ENCODE results near the gene TMEM150A. TPM values are rescaled to one million over a fixed set of nuclear protein-coding genes. Genes with fewer than 3 reads are reported as not detected.

TMEM150A gene
- total RNA-seq, 1 donor from 2014 or later, result 7.2 TPM

DNA sequence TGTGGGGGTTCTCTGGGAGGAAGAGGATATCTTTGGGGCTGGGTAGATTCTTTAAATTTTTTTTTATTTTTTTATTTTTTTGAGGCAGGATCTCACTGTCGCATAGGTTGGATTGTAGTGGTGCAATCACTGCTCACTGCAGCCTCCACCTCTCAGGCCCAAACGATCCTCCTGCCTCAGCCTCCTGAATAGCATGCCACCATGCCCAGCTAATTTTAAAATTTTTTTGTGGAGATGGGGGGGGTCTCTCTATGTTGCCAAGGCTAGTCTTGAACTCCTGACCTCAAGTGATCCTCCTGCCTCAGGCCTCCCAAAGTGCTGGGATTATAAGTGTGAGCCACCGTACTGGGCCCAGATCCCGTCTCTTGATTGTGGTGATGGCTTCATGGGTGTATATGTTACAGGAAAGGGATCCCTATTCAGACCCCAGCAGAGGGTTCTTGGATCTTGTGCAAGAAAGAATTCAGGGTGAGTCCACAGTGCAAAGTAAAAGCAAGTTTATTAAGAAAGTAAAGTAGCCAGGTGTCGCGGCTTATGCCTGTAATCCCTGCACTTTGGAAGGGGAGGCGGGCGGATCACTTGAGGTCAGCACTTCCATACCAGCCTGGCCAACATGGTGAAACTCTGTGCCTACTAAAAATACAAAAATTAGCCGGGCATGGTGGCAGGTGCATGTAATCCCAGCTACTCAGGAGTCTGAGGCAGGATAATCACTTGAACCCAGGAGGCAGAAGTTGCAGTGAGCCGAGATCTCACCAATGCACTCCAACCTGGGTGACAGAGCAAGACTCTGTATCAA, 11.4 kb upstream of the TMEM150A start:
- Histone ChIP-seq H3K9me3 (ENCODE audit: low read depth) (no peaks in the 10 kb centered on the region), H3K27ac (no peak overlapping the region), H3K9ac (no peak overlapping the region), H3K4me1 (peaks cover 10% of the 10 kb centered on the region), H3K79me2 (ENCODE audit: low read depth) (peaks cover 51% of the 10 kb centered on the region), H3K27me3 (no peaks in the 10 kb centered on the region), H4K20me1 (ENCODE audit: low read depth) (peaks cover 24% of the 10 kb centered on the region), H3F3A (ENCODE audit: low read depth) (peaks cover 27% of the 10 kb centered on the region), H2AFZ (replicated peaks) (no peak overlapping the region), H3K4me3 (no peak overlapping the region), H3K36me3 (no peaks in the 10 kb centered on the region), H3K4me2 (no peak overlapping the region)
- Mint-ChIP-seq H3K27ac (no peak overlapping the region), H3K4me3 (peak overlapping the region; percentile 48), H3K4me1 (peaks cover 25% of the 10 kb centered on the region), H3K27me3 (ENCODE audit: insufficient read depth, low read depth) (peaks cover 3% of the 10 kb centered on the region), H3K36me3 (peaks cover 5% of the 10 kb centered on the region), H3K9me3 (no peaks in the 10 kb centered on the region)
- no peak for DNase-seq (ENCODE audit: low spot score)
- TF ChIP-seq EZH2 (IDR thresholded peaks at IDR 0.05), result no peak

DNA sequence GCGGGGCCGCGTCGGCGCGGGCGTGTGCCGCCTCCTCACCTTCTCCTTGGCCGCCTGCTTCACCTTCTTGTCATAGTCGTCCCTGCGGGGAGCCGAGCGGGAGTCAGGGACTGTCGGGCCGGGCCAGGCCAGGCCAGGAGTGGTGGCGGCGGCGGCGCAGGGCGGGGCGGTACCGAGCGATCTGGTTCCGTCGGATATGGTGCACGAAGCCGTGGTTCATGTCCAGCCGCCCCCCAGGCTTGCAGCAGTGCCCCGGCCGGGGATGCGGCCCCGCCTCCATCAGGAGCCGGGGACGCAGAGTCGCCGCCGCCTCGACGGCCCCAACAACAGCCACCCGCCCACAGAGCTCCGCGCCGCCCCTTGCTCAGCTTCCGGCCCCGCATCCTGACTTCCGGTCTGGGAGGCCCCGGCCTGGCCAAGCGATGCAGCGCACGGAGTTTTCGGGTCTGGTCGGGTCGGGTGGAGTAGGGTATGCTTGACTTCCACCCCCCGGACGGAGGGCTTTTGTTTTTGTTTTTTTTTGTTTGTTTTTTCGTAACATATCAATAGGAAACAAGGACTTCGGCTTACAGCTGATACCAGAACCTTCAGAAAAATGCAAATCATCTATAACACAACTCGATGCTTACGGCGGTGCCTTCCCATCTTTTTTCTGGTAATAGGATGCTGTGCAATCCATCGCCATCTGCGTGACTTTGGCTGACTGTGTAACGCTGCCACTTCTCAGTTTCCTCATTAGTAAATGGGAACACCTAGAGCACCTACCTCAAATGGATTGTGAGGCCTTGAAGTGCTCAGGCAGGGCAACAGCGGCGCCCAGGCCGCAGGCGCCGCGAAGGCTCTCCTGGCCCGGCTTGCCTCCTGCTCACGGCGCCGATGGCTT, 9.4 kb upstream of the TMEM150A start, which contains the start of gene C2orf68:
C2orf68 (minus strand) TSS at position 362 of the 883 bp plus-strand sequence; CDS start at position 280, 82 bp downstream.
- Histone ChIP-seq H4K20me1 (ENCODE audit: low read depth) (peaks cover 18% of the 10 kb centered on the region), H2AFZ (replicated peaks) (peak within 1 kb of the TSS; percentile 27), H3K79me2 (ENCODE audit: low read depth) (peaks cover 31% of the 10 kb centered on the region), H3K27ac (peak within 1 kb of the TSS; percentile 40), H3K9ac (peak within 1 kb of the TSS; percentile 29), H3K4me2 (peak within 1 kb of the TSS; percentile 80), H3K36me3 (no peaks in the 10 kb centered on the region), H3K4me1 (peaks cover 2% of the 10 kb centered on the region), H3K9me3 (ENCODE audit: low read depth) (no peaks in the 10 kb centered on the region), H3F3A (ENCODE audit: low read depth) (peaks cover 37% of the 10 kb centered on the region), H3K27me3 (no peaks in the 10 kb centered on the region), H3K4me3 (peak within 1 kb of the TSS; percentile 64)
- peak within 1 kb of the TSS; percentile 100 for H3K4me3 Mint-ChIP-seq
- peaks cover 16% of the 10 kb centered on the region for H3K36me3 Mint-ChIP-seq
- DNase-seq (ENCODE audit: low spot score), result peak; percentile 94
- no peaks in the 10 kb centered on the region for H3K9me3 Mint-ChIP-seq
- no peak for TF ChIP-seq EZH2 (IDR thresholded peaks at IDR 0.05)
- no peak for TF ChIP-seq EZH2phosphoT487 (IDR thresholded peaks at IDR 0.05)
- TF ChIP-seq, protein P1, sequence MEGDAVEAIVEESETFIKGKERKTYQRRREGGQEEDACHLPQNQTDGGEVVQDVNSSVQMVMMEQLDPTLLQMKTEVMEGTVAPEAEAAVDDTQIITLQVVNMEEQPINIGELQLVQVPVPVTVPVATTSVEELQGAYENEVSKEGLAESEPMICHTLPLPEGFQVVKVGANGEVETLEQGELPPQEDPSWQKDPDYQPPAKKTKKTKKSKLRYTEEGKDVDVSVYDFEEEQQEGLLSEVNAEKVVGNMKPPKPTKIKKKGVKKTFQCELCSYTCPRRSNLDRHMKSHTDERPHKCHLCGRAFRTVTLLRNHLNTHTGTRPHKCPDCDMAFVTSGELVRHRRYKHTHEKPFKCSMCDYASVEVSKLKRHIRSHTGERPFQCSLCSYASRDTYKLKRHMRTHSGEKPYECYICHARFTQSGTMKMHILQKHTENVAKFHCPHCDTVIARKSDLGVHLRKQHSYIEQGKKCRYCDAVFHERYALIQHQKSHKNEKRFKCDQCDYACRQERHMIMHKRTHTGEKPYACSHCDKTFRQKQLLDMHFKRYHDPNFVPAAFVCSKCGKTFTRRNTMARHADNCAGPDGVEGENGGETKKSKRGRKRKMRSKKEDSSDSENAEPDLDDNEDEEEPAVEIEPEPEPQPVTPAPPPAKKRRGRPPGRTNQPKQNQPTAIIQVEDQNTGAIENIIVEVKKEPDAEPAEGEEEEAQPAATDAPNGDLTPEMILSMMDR (IDR thresholded peaks at IDR 0.05), result no peak
- peaks cover 2% of the 10 kb centered on the region for H3K27me3 Mint-ChIP-seq (ENCODE audit: insufficient read depth, low read depth)
- peak within 1 kb of the TSS; percentile 94 for H3K27ac Mint-ChIP-seq
- peaks cover 18% of the 10 kb centered on the region for H3K4me1 Mint-ChIP-seq

DNA sequence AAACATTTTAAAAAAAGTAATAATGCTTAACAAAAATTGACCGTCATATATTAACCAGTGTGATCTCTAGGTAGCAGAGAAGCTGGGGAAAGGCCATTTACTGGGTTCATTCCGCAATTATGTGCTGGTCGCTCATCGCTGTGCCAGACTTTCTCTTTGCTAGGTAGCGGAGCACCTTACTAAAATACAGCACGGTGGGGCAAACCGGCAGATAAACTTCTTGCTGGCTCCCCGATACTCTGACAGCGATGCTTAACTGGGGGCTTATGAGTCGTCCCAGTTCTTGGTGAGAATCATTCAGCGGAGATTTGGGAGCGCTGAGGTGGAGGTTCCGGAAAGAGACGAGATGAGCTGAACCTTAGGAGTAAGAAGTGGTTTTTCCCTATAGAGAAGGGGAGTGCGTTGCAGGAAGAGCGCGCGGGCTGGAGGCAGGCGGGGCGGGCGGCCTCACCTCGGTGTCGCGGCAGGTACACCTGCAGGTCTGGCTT, 8.8 kb upstream of the TMEM150A start:
- Histone ChIP-seq H3K4me3 (peak overlapping the region; percentile 64), H4K20me1 (ENCODE audit: low read depth) (peaks cover 13% of the 10 kb centered on the region), H3K4me1 (no peaks in the 10 kb centered on the region), H3K9me3 (ENCODE audit: low read depth) (no peaks in the 10 kb centered on the region), H3K36me3 (no peaks in the 10 kb centered on the region), H3K9ac (peak overlapping the region; percentile 29), H3K27me3 (no peaks in the 10 kb centered on the region), H3F3A (ENCODE audit: low read depth) (peaks cover 37% of the 10 kb centered on the region), H2AFZ (replicated peaks) (no peak overlapping the region), H3K79me2 (ENCODE audit: low read depth) (peaks cover 24% of the 10 kb centered on the region), H3K27ac (no peak overlapping the region), H3K4me2 (peak overlapping the region; percentile 80)
- H3K27me3 Mint-ChIP-seq (ENCODE audit: insufficient read depth, low read depth), result peaks cover 2% of the 10 kb centered on the region
- H3K36me3 Mint-ChIP-seq, result peaks cover 17% of the 10 kb centered on the region
- H3K4me3 Mint-ChIP-seq, result peak overlapping the region; percentile 100
- no peaks in the 10 kb centered on the region for H3K9me3 Mint-ChIP-seq
- TF ChIP-seq EZH2 (IDR thresholded peaks at IDR 0.05), result no peak
- TF ChIP-seq EZH2phosphoT487 (IDR thresholded peaks at IDR 0.05), result no peak
- TF ChIP-seq, protein P1 (IDR thresholded peaks at IDR 0.05), result no peak
- no peak for DNase-seq (ENCODE audit: low spot score)
- H3K4me1 Mint-ChIP-seq, result peaks cover 19% of the 10 kb centered on the region
- peak overlapping the region; percentile 94 for H3K27ac Mint-ChIP-seq

Data from neural progenitor cell (in vitro differentiated cells).